ENCODE measurements around the gene KLRD1.
"Not testable (repeated sequence)": the region's sequence is repeated elsewhere in the genome, so short reads cannot be mapped to it uniquely, and the experiment has no call there.

The KLRD1 gene
- total RNA-seq = 330 to 333 reads per million in 2 donors

- DNase-seq = no peak
Measured at GRCh38 chr12:10307630-10308029, at the start of gene KLRD1. TSS of gene KLRD1 (plus strand) at chr12:10307870. CDS start at chr12:10308078, 208 bp downstream.

- no peak for DNase-seq
Measured at GRCh38 chr12:10260927-10261326, 46.7 kb upstream of the KLRD1 start.

GRCh38 chr12:10268037-10268436 lies 39.6 kb upstream of the KLRD1 start:
- DNase-seq = no peak

GRCh38 chr12:10272467-10272866 lies 35.2 kb upstream of the KLRD1 start:
- no peak for DNase-seq

- no peak for DNase-seq
Measured at GRCh38 chr12:10276774-10277173, 30.9 kb upstream of the KLRD1 start.

- DNase-seq = no peak
Measured at GRCh38 chr12:10278104-10278503, 29.6 kb upstream of the KLRD1 start.

GRCh38 chr12:10279937-10280336 lies 27.7 kb upstream of the KLRD1 start:
- no peak for DNase-seq

- no peak for DNase-seq
Measured at GRCh38 chr12:10283027-10283426, 24.6 kb upstream of the KLRD1 start.

GRCh38 chr12:10285919-10286318 lies 21.8 kb upstream of the KLRD1 start:
- DNase-seq = no peak

GRCh38 chr12:10289005-10289754 lies 18.5 kb upstream of the KLRD1 start:
- DNase-seq = no peak

GRCh38 chr12:10291030-10291429 lies 16.6 kb upstream of the KLRD1 start:
- no peak for DNase-seq

- DNase-seq = no peak
Measured at GRCh38 chr12:10293151-10293550, 14.5 kb upstream of the KLRD1 start.

GRCh38 chr12:10293570-10294227 lies 14.0 kb upstream of the KLRD1 start:
- no peak for DNase-seq

GRCh38 chr12:10301103-10301502 lies 6.6 kb upstream of the KLRD1 start:
- DNase-seq = no peak

GRCh38 chr12:10304161-10304574 lies 3.5 kb upstream of the KLRD1 start:
- no peak for DNase-seq

- no peak for DNase-seq
Measured at GRCh38 chr12:10305411-10305810, 2.3 kb upstream of the KLRD1 start.

GRCh38 chr12:10310926-10311720 lies 3.5 kb downstream of the KLRD1 start:
- DNase-seq = no peak

- no peak for DNase-seq
Measured at GRCh38 chr12:10319388-10319787, 11.7 kb downstream of the KLRD1 start.

- DNase-seq = no peak
Measured at GRCh38 chr12:10320643-10321042, 13.0 kb downstream of the KLRD1 start.

GRCh38 chr12:10328691-10329090 lies 21.0 kb downstream of the KLRD1 start:
- DNase-seq = not testable (repeated sequence)

- DNase-seq = no peak
Measured at GRCh38 chr12:10331642-10332239, 24.1 kb downstream of the KLRD1 start.

GRCh38 chr12:10336196-10336595 lies 28.5 kb downstream of the KLRD1 start:
- DNase-seq = not testable (repeated sequence)

GRCh38 chr12:10338470-10338869 lies 30.8 kb downstream of the KLRD1 start:
- DNase-seq = not testable (repeated sequence)
